Cardiac muscle cell (in vitro differentiated cells and primary cell): ENCODE measurements around the gene GHR. TPM values are rescaled to one million over a fixed set of nuclear protein-coding genes. Genes with fewer than 3 reads are reported as not detected.

Experiments
- DNase-seq, 2 donors: peaks; one replicate each; pipeline versions ENCODE4 v3.0.0 to v3.0.0-alpha.2; 2010 to 2017; ENCODE audit warnings: low read depth in 1 of 2, low spot score in 1 of 2
- H3K27ac ChIP-seq: fragments of 200-600 bp; sonication (generic); 2 replicates; pipeline ENCODE4 v1.5.1; 2016
- H3K27me3 ChIP-seq: fragments of 200-600 bp; sonication (generic); 2 replicates; pipeline ENCODE4 v1.6.0; 2016; ENCODE audit warnings: control low read depth
- H3K36me3 ChIP-seq: fragments of 200-600 bp; sonication (generic); 2 replicates; pipeline ENCODE4 v1.5.1; 2016; ENCODE audit warnings: control low read depth
- H3K4me1 ChIP-seq: fragments of 200-600 bp; sonication (generic); 2 replicates; pipeline ENCODE4 v1.8.1; 2017; ENCODE audit warnings: low read depth, mild to moderate bottlenecking, mixed run types
- H3K4me3 ChIP-seq: fragments of 200-600 bp; sonication (generic); 2 replicates; pipeline ENCODE4 v1.5.1; 2016; ENCODE audit warnings: mild to moderate bottlenecking
- H3K9me3 ChIP-seq: fragments of 200-600 bp; sonication (generic); 2 replicates; pipeline ENCODE4 v1.5.1; 2017; ENCODE audit warnings: low read depth, mild to moderate bottlenecking, control low read depth
- polyA plus RNA-seq: library from polyadenylated mRNA; unstranded; fragments of >200 nt; fragmentation: Nextera tagmentation; extraction: Ambion mirVana; gene quantifications from 2 replicates; pipeline ENCODE4 v1.2.1, GENCODE V29; 2016
- total RNA-seq: library from RNA; depleted of rRNA; stranded (reverse); fragments of >200 nt; gene quantifications from 2 replicates; pipeline ENCODE4 v1.2.3, GENCODE V29; 2016
- TF ChIP-seq, protein P1 (sequence below): IDR thresholded peaks from 2 replicates; pipeline ENCODE4 v1.5.1; 2012; ENCODE audit warnings: low read depth, mild to moderate bottlenecking, low read length

The GHR gene
- total and polyA plus RNA-seq, 2 experiments from 2014 or later: 2.9 to 3.9 TPM

- TF ChIP-seq, protein P1, sequence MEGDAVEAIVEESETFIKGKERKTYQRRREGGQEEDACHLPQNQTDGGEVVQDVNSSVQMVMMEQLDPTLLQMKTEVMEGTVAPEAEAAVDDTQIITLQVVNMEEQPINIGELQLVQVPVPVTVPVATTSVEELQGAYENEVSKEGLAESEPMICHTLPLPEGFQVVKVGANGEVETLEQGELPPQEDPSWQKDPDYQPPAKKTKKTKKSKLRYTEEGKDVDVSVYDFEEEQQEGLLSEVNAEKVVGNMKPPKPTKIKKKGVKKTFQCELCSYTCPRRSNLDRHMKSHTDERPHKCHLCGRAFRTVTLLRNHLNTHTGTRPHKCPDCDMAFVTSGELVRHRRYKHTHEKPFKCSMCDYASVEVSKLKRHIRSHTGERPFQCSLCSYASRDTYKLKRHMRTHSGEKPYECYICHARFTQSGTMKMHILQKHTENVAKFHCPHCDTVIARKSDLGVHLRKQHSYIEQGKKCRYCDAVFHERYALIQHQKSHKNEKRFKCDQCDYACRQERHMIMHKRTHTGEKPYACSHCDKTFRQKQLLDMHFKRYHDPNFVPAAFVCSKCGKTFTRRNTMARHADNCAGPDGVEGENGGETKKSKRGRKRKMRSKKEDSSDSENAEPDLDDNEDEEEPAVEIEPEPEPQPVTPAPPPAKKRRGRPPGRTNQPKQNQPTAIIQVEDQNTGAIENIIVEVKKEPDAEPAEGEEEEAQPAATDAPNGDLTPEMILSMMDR: peak; percentile 60
- no peaks in the 10 kb centered on the region for H3K4me1 ChIP-seq
- no peaks in the 10 kb centered on the region for H3K9me3 ChIP-seq
- DNase-seq: peak; percentile 7 to 43
- H3K27me3 ChIP-seq: no peaks in the 10 kb centered on the region
- no peak overlapping the region for H3K4me3 ChIP-seq
- H3K36me3 ChIP-seq: no peaks in the 10 kb centered on the region
- no peak overlapping the region for H3K27ac ChIP-seq
These were observed 322.2 kb downstream of the GHR start for GRCh38 chr5:42745426-42745825.

DNA sequence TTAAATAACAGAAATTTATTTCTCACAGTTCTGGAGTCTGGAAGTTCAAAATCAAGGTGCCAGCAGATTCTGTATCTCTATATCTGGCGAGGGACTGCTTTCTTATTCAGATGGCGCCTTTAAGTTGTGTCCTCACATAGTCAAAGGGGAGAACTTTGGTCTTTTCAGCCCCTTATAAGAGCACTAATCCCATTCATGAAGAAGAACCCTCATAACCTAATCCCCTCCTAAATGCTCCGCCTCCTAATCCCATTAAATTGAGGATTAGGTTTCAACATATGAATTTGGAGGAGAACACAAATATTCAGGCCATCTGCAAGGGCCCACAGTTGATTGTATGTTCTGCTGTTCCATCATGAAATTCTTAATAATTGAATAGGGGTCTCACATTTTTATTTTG, 322.6 kb downstream of the GHR start:
- DNase-seq: no peak
- no peaks in the 10 kb centered on the region for H3K4me1 ChIP-seq
- no peaks in the 10 kb centered on the region for H3K9me3 ChIP-seq
- H3K27ac ChIP-seq: no peak overlapping the region
- H3K27me3 ChIP-seq: no peaks in the 10 kb centered on the region
- no peak overlapping the region for H3K4me3 ChIP-seq
- no peaks in the 10 kb centered on the region for H3K36me3 ChIP-seq
- TF ChIP-seq, protein P1: no peak

- no peak overlapping the region for H3K4me3 ChIP-seq
- TF ChIP-seq, protein P1: no peak
- H3K27me3 ChIP-seq: no peaks in the 10 kb centered on the region
- H3K4me1 ChIP-seq: no peaks in the 10 kb centered on the region
- no peak overlapping the region for H3K27ac ChIP-seq
- H3K36me3 ChIP-seq: no peaks in the 10 kb centered on the region
- H3K9me3 ChIP-seq: no peaks in the 10 kb centered on the region
- no peak for DNase-seq
These were observed 325.8 kb downstream of the GHR start for GRCh38 chr5:42749020-42749419.

- Histone ChIP-seq H3K27me3 (no peaks in the 10 kb centered on the region), H3K4me3 (no peak overlapping the region), H3K36me3 (no peaks in the 10 kb centered on the region), H3K4me1 (no peaks in the 10 kb centered on the region), H3K27ac (no peak overlapping the region), H3K9me3 (no peaks in the 10 kb centered on the region)
- DNase-seq: no peak
- TF ChIP-seq, protein P1: no peak
These were observed 327.3 kb downstream of the GHR start for GRCh38 chr5:42750507-42750906.

DNA sequence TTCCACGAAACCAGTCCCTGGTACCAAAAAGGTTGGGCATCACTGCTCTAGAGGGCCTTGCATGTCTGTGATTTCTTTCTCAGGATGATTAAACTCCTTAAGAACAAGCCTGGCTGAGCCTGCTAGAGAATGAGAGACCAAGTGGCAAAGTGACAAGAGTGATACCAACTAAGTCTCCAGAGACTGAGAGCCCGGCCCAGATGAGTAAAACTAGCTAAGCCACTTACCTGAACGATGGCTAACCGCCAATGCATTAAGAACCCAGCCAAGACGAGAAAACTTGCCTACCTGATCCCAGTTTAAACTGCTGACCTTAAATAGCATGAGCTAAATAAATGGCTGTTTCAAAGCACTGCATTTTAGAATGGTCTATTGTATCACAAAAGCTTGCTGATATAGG, 327.8 kb downstream of the GHR start:
- DNase-seq: no peak
- Histone ChIP-seq H3K4me3 (no peak overlapping the region), H3K27me3 (no peaks in the 10 kb centered on the region), H3K4me1 (no peaks in the 10 kb centered on the region), H3K27ac (no peak overlapping the region), H3K9me3 (no peaks in the 10 kb centered on the region), H3K36me3 (no peaks in the 10 kb centered on the region)
- TF ChIP-seq, protein P1: no peak

GRCh38 chr5:42753099-42753498, 329.9 kb downstream of the GHR start:
- no peaks in the 10 kb centered on the region for H3K9me3 ChIP-seq
- no peak for DNase-seq
- H3K27ac ChIP-seq: no peak overlapping the region
- no peaks in the 10 kb centered on the region for H3K36me3 ChIP-seq
- no peak overlapping the region for H3K4me3 ChIP-seq
- no peaks in the 10 kb centered on the region for H3K27me3 ChIP-seq
- H3K4me1 ChIP-seq: no peaks in the 10 kb centered on the region
- TF ChIP-seq, protein P1: no peak
